Osteocyte (in vitro differentiated cells): ENCODE measurements around the gene MAPRE3. TPM values are rescaled to one million over a fixed set of nuclear protein-coding genes. Genes with fewer than 3 reads are reported as not detected.
"Not testable (repeated sequence)": the region's sequence is repeated elsewhere in the genome, so short reads cannot be mapped to it uniquely, and the experiment has no call there.

Experiments
- DNase-seq: peaks from one replicate; pipeline ENCODE4 v3.0.0; 2021; ENCODE audit warnings: mixed read lengths; ENCODE audit not compliant: unreplicated experiment; ENCODE audit errors: extremely low spot score
- H3K27ac Mint-ChIP-seq: one replicate; pipeline ENCODE4 v1.8.0; 2021; ENCODE audit warnings: mild to moderate bottlenecking, mixed read lengths; ENCODE audit not compliant: unreplicated experiment
- H3K27me3 Mint-ChIP-seq: one replicate; pipeline ENCODE4 v1.8.0; 2021; ENCODE audit warnings: mixed read lengths; ENCODE audit not compliant: unreplicated experiment
- H3K36me3 Mint-ChIP-seq: one replicate; pipeline ENCODE4 v1.8.0; 2021; ENCODE audit warnings: mixed read lengths; ENCODE audit not compliant: unreplicated experiment
- H3K4me1 Mint-ChIP-seq: one replicate; pipeline ENCODE4 v1.8.0; 2021; ENCODE audit warnings: mixed read lengths; ENCODE audit not compliant: unreplicated experiment
- H3K4me3 Mint-ChIP-seq: one replicate; pipeline ENCODE4 v1.8.0; 2021; ENCODE audit warnings: mild to moderate bottlenecking, moderate library complexity, mixed read lengths; ENCODE audit not compliant: unreplicated experiment
- H3K9me3 Mint-ChIP-seq: one replicate; pipeline ENCODE4 v1.8.0; 2021; ENCODE audit warnings: mixed read lengths; ENCODE audit not compliant: unreplicated experiment
- CTCF ChIP-seq: fragments of 200-600 bp; sonication (generic); IDR thresholded peaks from 2 replicates; pipeline ENCODE4 v1.5.0; 2021; ENCODE audit warnings: antibody characterized with exemption, mild to moderate bottlenecking, moderate library complexity
- long read RNA-seq: library from polyadenylated mRNA; unstranded; transcript quantifications from one replicate; pipeline ENCODE4 v2.0.0, GENCODE V29; 2021
- total RNA-seq: library from RNA; stranded (reverse); gene quantifications from 2 replicates; pipeline ENCODE4 v1.2.1, GENCODE V29; 2021

MAPRE3 gene
- 9.4 and 9.5 TPM in 2 replicates for total RNA-seq
- long read RNA-seq, result 0 reads

- DNase-seq, result peak; percentile 94
- Mint-ChIP-seq H3K27me3 (peaks cover 46% of the 10 kb centered on the region), H3K4me1 (peaks cover 12% of the 10 kb centered on the region), H3K36me3 (peaks cover 2% of the 10 kb centered on the region), H3K27ac (peak within 1 kb of the TSS; percentile 16), H3K4me3 (peak within 1 kb of the TSS; percentile 84), H3K9me3 (no peaks in the 10 kb centered on the region)
- no peak for TF ChIP-seq CTCF
Measured at GRCh38 chr2:26970244-26970927, at the start of gene MAPRE3. Gene MAPRE3, plus strand, starts transcription at chr2:26970637. Its CDS starts 51,582 bp downstream, at chr2:27022219.

DNA sequence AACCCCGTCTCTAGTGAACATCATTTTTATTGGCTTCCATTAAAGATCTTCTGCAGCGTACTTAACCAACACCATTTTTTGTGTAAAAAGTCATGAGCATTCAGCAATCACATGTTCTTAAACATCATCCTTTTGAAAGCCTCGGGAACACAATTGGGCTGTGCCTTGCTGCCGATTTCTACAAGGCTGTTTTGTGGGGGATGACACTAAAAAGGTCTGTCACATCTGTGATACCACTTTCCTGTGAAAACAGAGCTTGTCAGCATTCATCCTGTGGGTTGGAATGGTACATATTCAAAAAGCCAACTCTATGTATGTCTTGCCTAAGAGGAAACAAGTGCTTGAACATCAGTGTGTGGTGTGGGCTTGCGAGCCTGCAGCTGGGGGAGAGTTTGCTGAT, 49.1 kb upstream of the MAPRE3 start:
- H3K27ac Mint-ChIP-seq, result no peak overlapping the region
- TF ChIP-seq CTCF, result no peak
- peaks cover 20% of the 10 kb centered on the region for H3K4me1 Mint-ChIP-seq
- H3K9me3 Mint-ChIP-seq, result no peaks in the 10 kb centered on the region
- no peaks in the 10 kb centered on the region for H3K36me3 Mint-ChIP-seq
- DNase-seq, result no peak
- H3K4me3 Mint-ChIP-seq, result no peak overlapping the region
- peaks cover 3% of the 10 kb centered on the region for H3K27me3 Mint-ChIP-seq

DNA sequence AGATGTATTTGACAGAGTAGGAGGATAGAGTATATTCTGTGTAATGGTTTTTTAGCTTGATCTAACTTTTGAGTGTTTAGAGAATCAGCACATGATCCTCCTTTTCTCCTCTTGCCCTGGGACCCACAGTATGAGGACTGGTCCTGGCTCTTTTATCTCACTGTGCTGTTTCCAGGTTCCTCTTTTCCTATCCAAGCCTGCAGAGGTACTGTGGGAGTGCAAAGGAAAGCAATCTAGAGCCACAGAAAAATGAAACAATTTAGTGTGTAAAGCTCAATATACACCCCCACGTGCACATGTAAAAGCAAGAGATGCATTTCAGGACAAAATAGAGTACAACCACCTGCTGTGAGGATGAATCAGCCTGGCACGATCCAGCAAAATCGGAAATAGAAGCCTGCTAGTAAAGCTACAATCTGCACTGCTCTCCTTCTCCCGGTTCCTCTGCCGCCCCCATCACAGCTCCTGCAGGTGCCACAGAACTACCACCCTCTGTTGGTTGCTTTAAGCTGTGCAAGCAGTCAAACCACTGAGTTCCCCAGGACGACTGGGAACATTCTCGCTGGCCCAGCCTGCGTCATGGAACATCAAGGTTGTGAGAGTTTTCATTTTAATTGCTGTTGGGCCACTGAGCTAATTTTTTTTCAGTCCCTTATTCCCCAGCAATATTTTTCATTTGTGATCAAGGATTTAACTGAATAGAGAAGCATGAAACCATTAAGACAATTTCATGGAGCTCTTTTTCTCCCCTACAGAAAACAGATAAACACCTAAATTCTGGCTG, 47.8 kb upstream of the MAPRE3 start:
- H3K36me3 Mint-ChIP-seq, result no peaks in the 10 kb centered on the region
- no peak overlapping the region for H3K27ac Mint-ChIP-seq
- H3K27me3 Mint-ChIP-seq, result peaks cover 3% of the 10 kb centered on the region
- DNase-seq, result no peak
- no peak overlapping the region for H3K4me3 Mint-ChIP-seq
- peaks cover 20% of the 10 kb centered on the region for H3K4me1 Mint-ChIP-seq
- no peaks in the 10 kb centered on the region for H3K9me3 Mint-ChIP-seq
- TF ChIP-seq CTCF, result peak; percentile 71

DNA sequence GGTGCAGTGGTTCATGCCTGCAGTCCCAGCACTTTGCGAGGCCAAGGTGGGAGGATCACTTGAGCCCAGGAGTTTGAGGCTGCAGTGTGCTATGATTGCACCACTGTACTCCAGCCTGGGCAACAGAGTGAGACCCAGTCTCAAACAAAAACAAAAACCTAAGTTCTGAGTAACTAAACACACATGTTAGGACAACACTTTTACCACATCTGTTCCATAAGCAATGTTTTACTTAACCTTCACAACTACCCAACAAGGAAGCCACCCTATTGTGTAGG, 47.3 kb upstream of the MAPRE3 start:
- H3K27ac Mint-ChIP-seq, result not testable (repeated sequence)

GRCh38 chr2:26924731-26925099, 45.7 kb upstream of the MAPRE3 start:
- peaks cover 20% of the 10 kb centered on the region for H3K4me1 Mint-ChIP-seq
- H3K27ac Mint-ChIP-seq, result no peak overlapping the region

More for the DNA sequence above, 47.3 kb upstream of the MAPRE3 start:
- not testable (repeated sequence) for DNase-seq, H3K4me3 Mint-ChIP-seq, H3K27me3 Mint-ChIP-seq, H3K36me3 Mint-ChIP-seq, H3K9me3 Mint-ChIP-seq
- peaks cover 20% of the 10 kb centered on the region for H3K4me1 Mint-ChIP-seq

More at GRCh38 chr2:26924731-26925099, 45.7 kb upstream of the MAPRE3 start:
- Mint-ChIP-seq H3K9me3 (no peaks in the 10 kb centered on the region), H3K27me3 (peaks cover 3% of the 10 kb centered on the region), H3K36me3 (no peaks in the 10 kb centered on the region), H3K4me3 (no peak overlapping the region)
- no peak for DNase-seq
- no peak for TF ChIP-seq CTCF
